ENCODE data around the gene ZNF92. TPM values are rescaled to one million over a fixed set of nuclear protein-coding genes. Genes with fewer than 3 reads are reported as not detected.
"Not testable (repeated sequence)": the region's sequence is repeated elsewhere in the genome, so short reads cannot be mapped to it uniquely, and the experiment has no call there.

The ZNF92 gene
- total RNA-seq, 1 donor from 2014 or later: 6.1 TPM

- not testable (repeated sequence) for DNase-seq (ENCODE audit: low read depth, low spot score)
Observed at GRCh38 chr7:65423286-65423685, 49.6 kb downstream of the ZNF92 start.

- DNase-seq (ENCODE audit: low read depth, low spot score): no peak
Observed at GRCh38 chr7:65429642-65430343, 56.1 kb downstream of the ZNF92 start.

- no peak for DNase-seq (ENCODE audit: low read depth, low spot score)
Observed at GRCh38 chr7:65430344-65431186, 56.9 kb downstream of the ZNF92 start.

GRCh38 chr7:65434307-65434706 is 60.7 kb downstream of the ZNF92 start:
- no peak for DNase-seq (ENCODE audit: low read depth, low spot score)

GRCh38 chr7:65436163-65436562 is 62.5 kb downstream of the ZNF92 start:
- no peak for DNase-seq (ENCODE audit: low read depth, low spot score)

GRCh38 chr7:65438598-65438997 is 64.9 kb downstream of the ZNF92 start:
- peak; percentile 44 for DNase-seq (ENCODE audit: low read depth, low spot score)

GRCh38 chr7:65441010-65441409 is 67.4 kb downstream of the ZNF92 start:
- peak; percentile 51 for DNase-seq (ENCODE audit: low read depth, low spot score)

- no peak for DNase-seq (ENCODE audit: low read depth, low spot score)
Observed at GRCh38 chr7:65444205-65444842, 70.7 kb downstream of the ZNF92 start.

GRCh38 chr7:65444899-65445823 is 71.5 kb downstream of the ZNF92 start:
- DNase-seq (ENCODE audit: low read depth, low spot score): no peak

- not testable (repeated sequence) for DNase-seq (ENCODE audit: low read depth, low spot score)
Observed at GRCh38 chr7:65447041-65447440, 73.4 kb downstream of the ZNF92 start.

- peak; percentile 27 for DNase-seq (ENCODE audit: low read depth, low spot score)
Observed at GRCh38 chr7:65448816-65449504, 75.3 kb downstream of the ZNF92 start.

GRCh38 chr7:65449505-65449852 is 75.8 kb downstream of the ZNF92 start:
- DNase-seq (ENCODE audit: low read depth, low spot score): no peak
